Activated CD8-positive, alpha-beta T cell treated with anti-CD3 and anti-CD28 coated beads for 36 hours (primary cell): ENCODE results near the gene HMGN2. TPM values are rescaled to one million over a fixed set of nuclear protein-coding genes. Genes with fewer than 3 reads are reported as not detected.

Experiments
- ATAC-seq: fragments of 200-7000 bp; cut with Tn5 transposase; one replicate; pipeline ENCODE4 v1.10.0; 2021; ENCODE audit warnings: mild to moderate bottlenecking, moderate library complexity
- CTCF ChIA-PET: fragments of 350-600 bp; sonication (Branson Sonifier 250); formaldehyde crosslinking; loops from one replicate; lab custom pipeline; 2021; ENCODE audit warnings: antibody characterized with exemption; lab: Charles Lee
- POLR2A ChIA-PET: fragments of 350-600 bp; sonication (Branson Sonifier 250); formaldehyde crosslinking; loops from one replicate; lab custom pipeline; 2021; ENCODE audit warnings: antibody characterized with exemption; lab: Charles Lee
- DNase-seq: peaks from one replicate; pipeline ENCODE4 v3.0.0-alpha.2; 2020
- H3K27ac Mint-ChIP-seq: one replicate; pipeline ENCODE4 v1.8.0; 2021; ENCODE audit warnings: mild to moderate bottlenecking, mixed read lengths
- H3K27me3 Mint-ChIP-seq: one replicate; pipeline ENCODE4 v1.8.0; 2021; ENCODE audit warnings: mixed read lengths
- H3K36me3 Mint-ChIP-seq: one replicate; pipeline ENCODE4 v1.8.0; 2021; ENCODE audit warnings: low read depth, mixed read lengths
- H3K4me1 Mint-ChIP-seq: one replicate; pipeline ENCODE4 v1.8.0; 2021; ENCODE audit warnings: low read depth, mixed read lengths
- H3K4me3 Mint-ChIP-seq: one replicate; pipeline ENCODE4 v1.8.0; 2021; ENCODE audit warnings: mild to moderate bottlenecking, moderate library complexity, mixed read lengths
- H3K9me3 Mint-ChIP-seq: one replicate; pipeline ENCODE4 v1.8.0; 2021; ENCODE audit warnings: mixed read lengths
- intact Hi-C: fragments of 100-400 bp; cut with micrococcal nuclease; formaldehyde crosslinking; loops from one replicate; pipeline ENCODE4 v1.10.0; 2022
- total RNA-seq, 2 experiments: library from RNA; stranded (reverse); gene quantifications; one replicate each; pipeline ENCODE4 v1.2.3, GENCODE V29; 2021
- TF ChIP-seq, protein P1 (sequence below): fragments of 200-600 bp; IDR thresholded peaks from one replicate; pipeline ENCODE4 v1.8.0; 2022; ENCODE audit warnings: antibody characterized with exemption, mild to moderate bottlenecking

The HMGN2 gene
- 100 to 1,000 TPM; 837 to 872 TPM for total RNA-seq

DNA sequence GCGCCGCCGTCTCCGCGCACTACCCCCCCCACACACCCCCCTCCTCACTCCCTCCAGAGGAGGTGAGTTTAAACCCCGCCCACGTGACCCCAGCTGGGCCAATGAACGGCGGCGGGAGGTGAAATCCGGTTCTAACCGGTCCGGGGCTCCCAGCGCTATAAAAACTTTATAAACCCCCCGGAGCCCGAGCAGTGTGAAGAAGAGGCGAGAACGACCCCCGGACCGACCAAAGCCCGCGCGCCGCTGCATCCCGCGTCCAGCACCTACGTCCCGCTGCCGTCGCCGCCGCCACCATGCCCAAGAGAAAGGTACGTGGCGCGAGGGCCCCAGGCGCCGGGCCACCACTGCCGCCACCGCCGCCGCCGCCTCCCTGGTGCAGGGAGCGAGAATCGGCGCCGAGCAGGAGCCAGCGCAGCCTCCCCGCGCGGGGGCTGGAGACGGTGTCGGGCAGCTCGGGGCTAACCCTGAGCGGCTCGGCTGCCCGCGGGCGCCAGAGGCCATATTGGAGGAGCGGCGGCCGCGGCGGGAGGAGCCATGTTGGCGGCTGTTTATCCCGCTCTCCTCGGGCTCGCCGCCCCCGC, at the start of gene HMGN2:
Gene HMGN2 (plus strand): TSS at position 121 of the 581 bp plus-strand sequence. CDS start 173 bp downstream, at position 294.
- H3K36me3 Mint-ChIP-seq: peaks cover 48% of the 10 kb centered on the region
- no peaks in the 10 kb centered on the region for H3K9me3 Mint-ChIP-seq
- H3K4me1 Mint-ChIP-seq: peaks cover 46% of the 10 kb centered on the region
- H3K27ac Mint-ChIP-seq: peak within 1 kb of the TSS; percentile 94
- ChIA-PET POLR2A (interaction anchor here (0.6 to 2.9 kb wide), 10 partner anchors 10 to 187 kb away, joined by 3 to 24 read pairs (median 4); partner anchors contain the start of gene DHDDS), CTCF (interaction anchor here (1.4 to 2.4 kb wide), 4 partner anchors 22 to 238 kb away, joined by 4 to 10 read pairs (median 6); partner anchors contain the start of gene CEP85)
- no peaks in the 10 kb centered on the region for H3K27me3 Mint-ChIP-seq
- TF ChIP-seq, protein P1, sequence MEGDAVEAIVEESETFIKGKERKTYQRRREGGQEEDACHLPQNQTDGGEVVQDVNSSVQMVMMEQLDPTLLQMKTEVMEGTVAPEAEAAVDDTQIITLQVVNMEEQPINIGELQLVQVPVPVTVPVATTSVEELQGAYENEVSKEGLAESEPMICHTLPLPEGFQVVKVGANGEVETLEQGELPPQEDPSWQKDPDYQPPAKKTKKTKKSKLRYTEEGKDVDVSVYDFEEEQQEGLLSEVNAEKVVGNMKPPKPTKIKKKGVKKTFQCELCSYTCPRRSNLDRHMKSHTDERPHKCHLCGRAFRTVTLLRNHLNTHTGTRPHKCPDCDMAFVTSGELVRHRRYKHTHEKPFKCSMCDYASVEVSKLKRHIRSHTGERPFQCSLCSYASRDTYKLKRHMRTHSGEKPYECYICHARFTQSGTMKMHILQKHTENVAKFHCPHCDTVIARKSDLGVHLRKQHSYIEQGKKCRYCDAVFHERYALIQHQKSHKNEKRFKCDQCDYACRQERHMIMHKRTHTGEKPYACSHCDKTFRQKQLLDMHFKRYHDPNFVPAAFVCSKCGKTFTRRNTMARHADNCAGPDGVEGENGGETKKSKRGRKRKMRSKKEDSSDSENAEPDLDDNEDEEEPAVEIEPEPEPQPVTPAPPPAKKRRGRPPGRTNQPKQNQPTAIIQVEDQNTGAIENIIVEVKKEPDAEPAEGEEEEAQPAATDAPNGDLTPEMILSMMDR: no peak
- peak within 1 kb of the TSS; percentile 89 for H3K4me3 Mint-ChIP-seq
- ATAC-seq (peak; percentile 68), DNase-seq (peak; percentile 94)
- intact Hi-C loops: no loop called here

DNA sequence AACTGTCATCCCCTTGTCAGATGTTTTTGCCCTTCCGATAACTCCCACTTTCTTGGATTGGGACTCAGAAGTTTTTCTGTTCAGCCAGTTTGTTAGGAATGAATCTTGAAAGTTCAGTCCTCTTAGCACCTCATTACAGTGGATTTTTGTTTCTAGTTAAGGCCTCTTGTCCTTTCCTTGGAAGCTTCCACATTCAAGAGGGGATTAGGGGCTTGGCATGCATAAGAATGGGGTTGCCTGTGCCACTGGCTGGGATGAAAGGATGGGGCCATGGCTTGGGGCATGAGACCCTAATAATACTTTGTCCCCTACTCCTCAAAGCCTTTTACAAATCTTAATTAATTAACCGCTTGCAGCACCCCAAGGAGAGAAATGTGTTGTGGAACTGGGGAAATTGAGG, 42.5 kb upstream of the HMGN2 start:
- Mint-ChIP-seq H3K27ac (no peak overlapping the region), H3K4me3 (no peak overlapping the region), H3K36me3 (peaks cover 8% of the 10 kb centered on the region), H3K9me3 (no peaks in the 10 kb centered on the region), H3K4me1 (peaks cover 19% of the 10 kb centered on the region), H3K27me3 (peaks cover 3% of the 10 kb centered on the region)
- TF ChIP-seq, protein P1: no peak
- ChIA-PET CTCF (interaction anchor here (1.5 to 6.6 kb wide), 2 partner anchors 13 to 108 kb away, joined by 4 to 61 read pairs; no protein-coding TSS in a partner anchor), POLR2A (interaction anchor here (0.7 to 1.1 kb wide), 2 partner anchors 14 to 49 kb away, joined by 3 read pairs; no protein-coding TSS in a partner anchor)
- intact Hi-C loops: no loop called here
- DNase-seq: no peak
- no peak for ATAC-seq

DNA sequence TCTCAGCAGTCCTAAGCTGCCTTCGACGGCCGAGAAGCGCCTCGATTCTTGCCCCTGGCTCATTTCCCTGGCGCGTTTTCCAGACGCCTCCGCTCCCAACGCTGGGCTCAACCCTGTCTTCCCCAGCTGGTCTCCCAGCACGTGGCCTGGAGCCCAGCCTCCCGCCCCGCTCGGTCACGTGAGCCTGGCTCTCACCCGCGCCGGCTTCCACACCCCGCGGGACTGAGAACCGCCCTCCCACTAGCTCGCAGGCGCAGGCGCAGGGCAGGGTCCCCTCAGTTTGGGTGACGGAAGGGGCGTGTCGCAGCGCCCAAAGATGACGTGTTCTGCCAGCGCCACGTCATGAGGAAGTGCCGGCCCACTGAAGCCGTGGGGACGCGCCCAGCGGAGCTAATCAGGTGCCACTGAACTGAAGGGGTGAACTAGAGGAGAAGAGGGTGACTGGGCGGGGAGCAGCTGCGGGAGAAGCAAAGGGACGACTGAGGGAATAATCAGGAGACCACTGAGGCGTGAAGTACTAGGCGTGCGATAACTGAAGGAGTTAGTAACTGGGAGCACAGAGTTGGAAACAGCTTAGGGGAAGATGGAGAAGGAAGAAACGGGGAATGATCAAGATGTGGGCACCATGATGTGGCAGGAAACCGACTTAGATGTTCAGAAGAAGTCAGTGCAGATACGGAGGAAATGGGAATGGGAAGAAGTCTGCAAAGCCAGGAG, 40.1 kb upstream of the HMGN2 start, which contains the start of gene DHDDS:
Gene DHDDS (plus strand): TSS at position 343 of the 717 bp plus-strand sequence. CDS start 625 bp downstream, outside the sequence.
- Mint-ChIP-seq H3K27ac (peak within 1 kb of the TSS; percentile 88), H3K9me3 (no peaks in the 10 kb centered on the region), H3K36me3 (peaks cover 8% of the 10 kb centered on the region), H3K4me3 (peak within 1 kb of the TSS; percentile 91), H3K4me1 (peaks cover 19% of the 10 kb centered on the region), H3K27me3 (peaks cover 1% of the 10 kb centered on the region)
- TF ChIP-seq, protein P1: no peak
- DNase-seq (peak; percentile 98), ATAC-seq (peak; percentile 98)
- intact Hi-C loops: no loop called here
- ChIA-PET CTCF (interaction anchor here (0.8 to 6.1 kb wide), 8 partner anchors 16 to 262 kb away, joined by 3 to 56 read pairs (median 5); partner anchors contain the start of genes CEP85 and ZNF593), POLR2A (interaction anchor here (0.6 to 1.8 kb wide), 12 partner anchors 9 to 541 kb away, joined by 3 to 9 read pairs (median 3); partner anchors contain the start of gene HMGN2)

DNA sequence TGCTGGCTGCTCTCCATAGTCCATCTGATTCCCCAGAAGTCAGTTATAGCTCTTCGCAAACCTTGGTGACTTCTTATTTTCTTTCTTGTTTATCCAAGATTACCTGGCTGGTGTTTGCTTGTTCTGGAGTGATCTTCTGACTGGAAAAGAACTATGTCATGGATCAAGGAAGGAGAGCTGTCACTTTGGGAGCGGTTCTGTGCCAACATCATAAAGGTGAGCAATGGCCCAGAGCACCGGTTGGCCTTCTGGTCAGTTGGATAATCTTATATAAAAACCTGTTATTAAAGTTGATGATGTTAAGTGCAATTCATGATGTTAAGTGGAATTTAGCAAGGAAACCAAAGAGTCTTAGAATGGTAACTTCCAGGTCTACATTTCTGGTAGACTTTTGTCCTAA, 39.4 kb upstream of the HMGN2 start:
- peaks cover 1% of the 10 kb centered on the region for H3K27me3 Mint-ChIP-seq
- intact Hi-C loops: no loop called here
- CTCF ChIA-PET: interaction anchor here (0.9 to 6.1 kb wide), 6 partner anchors 16 to 263 kb away, joined by 3 to 56 read pairs (median 5); partner anchors contain the start of genes CEP85 and ZNF593
- no peaks in the 10 kb centered on the region for H3K9me3 Mint-ChIP-seq
- TF ChIP-seq, protein P1: no peak
- H3K36me3 Mint-ChIP-seq: peaks cover 8% of the 10 kb centered on the region
- ATAC-seq: no peak
- DNase-seq: no peak
- POLR2A ChIA-PET: interaction anchor here (0.6 to 1.8 kb wide), 6 partner anchors 9 to 111 kb away, joined by 3 to 9 read pairs (median 4); partner anchors contain the start of gene HMGN2
- H3K4me3 Mint-ChIP-seq: peak overlapping the region; percentile 91
- H3K4me1 Mint-ChIP-seq: peaks cover 19% of the 10 kb centered on the region
- peak overlapping the region; percentile 88 for H3K27ac Mint-ChIP-seq
